GM23248 (cell line): ENCODE data around the gene USP31. TPM values are rescaled to one million over a fixed set of nuclear protein-coding genes. Genes with fewer than 3 reads are reported as not detected.

ENCODE experiments used
- DNase-seq: peaks from one replicate; pipeline ENCODE4 v3.0.0-alpha.2; 2015
- H2AFZ ChIP-seq: fragments of 200-600 bp; sonication (generic); 2 replicates; pipeline ENCODE4 v1.6.1; 2016; ENCODE audit warnings: antibody characterized with exemption
- H3F3A ChIP-seq: fragments of 200-600 bp; sonication (generic); 2 replicates; pipeline ENCODE4 v1.6.1; 2016; ENCODE audit warnings: mild to moderate bottlenecking, antibody characterized with exemption, mixed run types; ENCODE audit not compliant: insufficient read depth
- H3K27ac ChIP-seq: fragments of 200-600 bp; sonication (generic); 2 replicates; pipeline ENCODE4 v1.5.1; 2016; ENCODE audit warnings: mild to moderate bottlenecking
- H3K27me3 ChIP-seq: fragments of 200-600 bp; sonication (generic); replicated peaks from 2 replicates; pipeline ENCODE4 v1.6.1; 2016; ENCODE audit warnings: mild to moderate bottlenecking; ENCODE audit not compliant: insufficient read depth
- H3K36me3 ChIP-seq: fragments of 200-600 bp; sonication (generic); 2 replicates; pipeline ENCODE4 v1.6.1; 2016; ENCODE audit warnings: low read depth, mild to moderate bottlenecking
- H3K4me1 ChIP-seq: fragments of 200-600 bp; sonication (generic); 2 replicates; pipeline ENCODE4 v1.6.1; 2016; ENCODE audit warnings: mild to moderate bottlenecking; ENCODE audit not compliant: insufficient read depth
- H3K4me2 ChIP-seq: fragments of 200-600 bp; sonication (generic); one replicate; pipeline ENCODE4 v1.6.1; 2016; ENCODE audit warnings: mild to moderate bottlenecking; ENCODE audit not compliant: unreplicated experiment
- H3K4me3 ChIP-seq: fragments of 200-600 bp; sonication (generic); 2 replicates; pipeline ENCODE4 v1.5.1; 2016; ENCODE audit warnings: mild to moderate bottlenecking
- H3K79me2 ChIP-seq: fragments of 200-600 bp; sonication (generic); 2 replicates; pipeline ENCODE4 v1.6.1; 2016; ENCODE audit warnings: mild to moderate bottlenecking; ENCODE audit not compliant: insufficient read depth
- H3K9ac ChIP-seq: fragments of 200-600 bp; sonication (generic); 2 replicates; pipeline ENCODE4 v1.6.1; 2016; ENCODE audit warnings: mild to moderate bottlenecking
- H3K9me2 ChIP-seq: fragments of 200-600 bp; sonication (generic); 2 replicates; pipeline ENCODE4 v1.6.1; 2016; ENCODE audit warnings: mixed run types, mild to moderate bottlenecking, moderate library complexity; ENCODE audit not compliant: insufficient read depth
- H3K9me3 ChIP-seq: fragments of 200-600 bp; sonication (generic); one replicate; pipeline ENCODE4 v1.6.1; 2017; ENCODE audit warnings: low read depth
- H4K20me1 ChIP-seq: fragments of 200-600 bp; sonication (generic); 2 replicates; pipeline ENCODE4 v1.6.0; 2016; ENCODE audit not compliant: insufficient read depth
- EZH2 ChIP-seq: fragments of 200-600 bp; sonication (generic); IDR thresholded peaks from 2 replicates; pipeline ENCODE4 v1.6.1; 2018; ENCODE audit warnings: antibody characterized with exemption, mild to moderate bottlenecking; ENCODE audit not compliant: insufficient read depth, poor library complexity, severe bottlenecking
- EZH2phosphoT487 ChIP-seq: fragments of 200-600 bp; sonication (generic); IDR thresholded peaks from 2 replicates; pipeline ENCODE4 v1.6.1; 2018; ENCODE audit warnings: antibody characterized with exemption, moderate library complexity, mild to moderate bottlenecking, low read depth; ENCODE audit not compliant: insufficient read depth
- WGBS, 2 experiments: methylation state at CpG; one replicate each; pipeline ENCODE4 v1.1.6; 2015 to 2017; ENCODE audit warnings: low lambda C conversion rate in 2 of 2, low coverage in 1 of 2; ENCODE audit errors: missing lambda C conversion rate in 2 of 2; 5-methylcytosine and 5-hydroxymethylcytosine counted together
- in situ Hi-C: fragments of 300-500 bp; cut with MboI; formaldehyde crosslinking; loops from 2 replicates; pipeline ENCODE4 v1.15.0; 2020
- polyA plus RNA-seq: library from polyadenylated mRNA; unstranded; fragments of >200 nt; fragmentation: Nextera tagmentation; extraction: Ambion mirVana; gene quantifications from 2 replicates; pipeline ENCODE4 v1.2.1, GENCODE V29; 2016
- total RNA-seq: library from RNA; depleted of rRNA; stranded (reverse); fragments of >200 nt; shearing (Covaris generic); gene quantifications from 2 replicates; pipeline ENCODE4 v1.2.3, GENCODE V29; 2014

Gene USP31
- total and polyA plus RNA-seq, 2 experiments from 2014 or later, result 0.88 to 6.6 TPM

GRCh38 chr16:23185656-23186055 lies 36.4 kb upstream of the USP31 start:
- TF ChIP-seq EZH2phosphoT487 (no peak), EZH2 (no peak)
- H3K9me2 ChIP-seq, result no peaks in the 10 kb centered on the region
- no peak overlapping the region for H3K4me3 ChIP-seq
- no peaks in the 10 kb centered on the region for H3F3A ChIP-seq
- no peak overlapping the region for H3K9ac ChIP-seq
- H2AFZ ChIP-seq, result no peak overlapping the region
- H3K79me2 ChIP-seq, result no peaks in the 10 kb centered on the region
- H3K36me3 ChIP-seq, result no peaks in the 10 kb centered on the region
- in situ Hi-C loops, result loop anchor here (10.0 kb wide), 1 partner anchor 249 kb away; no protein-coding TSS in a partner anchor
- no peaks in the 10 kb centered on the region for H3K4me1 ChIP-seq
- H3K4me2 ChIP-seq, result no peak overlapping the region
- H3K27ac ChIP-seq, result no peak overlapping the region
- no peaks in the 10 kb centered on the region for H3K9me3 ChIP-seq
- 13 to 14% methylated on average over 11 of the region's 11 CpGs for WGBS, 2 experiments
- peaks cover 47% of the 10 kb centered on the region for H3K27me3 ChIP-seq
- DNase-seq, result no peak
- H4K20me1 ChIP-seq, result no peaks in the 10 kb centered on the region

- WGBS, 2 experiments, result 12 to 14% methylated on average over 4 of the region's 4 CpGs
- no peak for DNase-seq
- Histone ChIP-seq H3K4me1 (no peaks in the 10 kb centered on the region), H3K27me3 (peaks cover 47% of the 10 kb centered on the region), H3K27ac (no peak overlapping the region), H3K9me2 (no peaks in the 10 kb centered on the region), H3K9ac (no peak overlapping the region), H4K20me1 (no peaks in the 10 kb centered on the region), H3K4me3 (no peak overlapping the region), H3K79me2 (no peaks in the 10 kb centered on the region), H3K9me3 (no peaks in the 10 kb centered on the region), H3K4me2 (no peak overlapping the region), H2AFZ (no peak overlapping the region), H3F3A (no peaks in the 10 kb centered on the region), H3K36me3 (no peaks in the 10 kb centered on the region)
- TF ChIP-seq EZH2phosphoT487 (no peak), EZH2 (no peak)
- in situ Hi-C loops, result loop anchor here (10.0 kb wide), 1 partner anchor 251 kb away; no protein-coding TSS in a partner anchor
These were observed 34.3 kb upstream of the USP31 start for GRCh38 chr16:23183543-23183862.

- Histone ChIP-seq H3K4me2 (peak within 1 kb of the TSS; percentile 42), H3K4me3 (peak within 1 kb of the TSS; percentile 8; the same call in 1 of the 2 replicates), H3K79me2 (no peaks in the 10 kb centered on the region), H3F3A (no peaks in the 10 kb centered on the region), H3K36me3 (no peaks in the 10 kb centered on the region), H3K27ac (no peak within 1 kb of the TSS), H4K20me1 (no peaks in the 10 kb centered on the region), H3K4me1 (no peaks in the 10 kb centered on the region), H3K9me3 (no peaks in the 10 kb centered on the region), H3K9me2 (no peaks in the 10 kb centered on the region), H2AFZ (no peak within 1 kb of the TSS), H3K27me3 (peaks cover 47% of the 10 kb centered on the region), H3K9ac (no peak within 1 kb of the TSS)
- TF ChIP-seq EZH2phosphoT487, result 0 out of 2 replicates have a peak, but pooled peaks have one; percentile 10
- peak; percentile 83 for TF ChIP-seq EZH2
- DNase-seq, result peak; percentile 14
- in situ Hi-C loops, result loop anchor here (10.0 kb wide), 1 partner anchor 252 kb away; no protein-coding TSS in a partner anchor
- 3 to 4% methylated on average over 63 to 69 of the region's 71 CpGs for WGBS, 2 experiments
These were observed 33.7 kb upstream of the USP31 start, which contains the start of gene SCNN1G for GRCh38 chr16:23182679-23183542. TSS of gene SCNN1G (plus strand) at chr16:23182745. CDS start at chr16:23186272, 3,527 bp downstream.

GRCh38 chr16:23182206-23182678 lies 33.0 kb upstream of the USP31 start:
- Histone ChIP-seq H3K9ac (no peak overlapping the region), H3K27me3 (peaks cover 47% of the 10 kb centered on the region), H2AFZ (no peak overlapping the region), H3K9me3 (no peaks in the 10 kb centered on the region), H3K79me2 (no peaks in the 10 kb centered on the region), H3K4me1 (no peaks in the 10 kb centered on the region), H3F3A (no peaks in the 10 kb centered on the region), H3K9me2 (no peaks in the 10 kb centered on the region), H3K36me3 (no peaks in the 10 kb centered on the region), H4K20me1 (no peaks in the 10 kb centered on the region), H3K4me2 (peak overlapping the region; percentile 42), H3K4me3 (peak overlapping the region; percentile 8; the same call in 1 of the 2 replicates), H3K27ac (no peak overlapping the region)
- TF ChIP-seq EZH2 (no peak), EZH2phosphoT487 (no peak)
- in situ Hi-C loops, result loop anchor here (10.0 kb wide), 1 partner anchor 253 kb away; no protein-coding TSS in a partner anchor
- DNase-seq, result peak; percentile 80
- 5 to 8% methylated on average over 24 to 33 of the region's 33 CpGs for WGBS, 2 experiments
